WTC11 (cell line): ENCODE measurements around the gene CTCFL. TPM values are rescaled to one million over a fixed set of nuclear protein-coding genes. Genes with fewer than 3 reads are reported as not detected.

Experiments used
- ATAC-seq: fragments of 200-7000 bp; cut with Tn5 transposase; 2 replicates; pipeline ENCODE4 v1.10.0; 2021; ENCODE audit warnings: mild to moderate bottlenecking, moderate library complexity
- CTCF ChIA-PET: fragments of 300-600 bp; sonication (Branson Sonifier 250); formaldehyde crosslinking; loops from one replicate; lab custom pipeline; 2021; ENCODE audit warnings: antibody characterized with exemption; lab: Charles Lee
- POLR2A ChIA-PET: fragments of 350-600 bp; sonication (Branson Sonifier 250); formaldehyde crosslinking; loops from one replicate; lab custom pipeline; 2021; ENCODE audit warnings: antibody characterized with exemption; lab: Charles Lee
- DNase-seq: peaks from one replicate; pipeline ENCODE4 v3.0.0; 2021; ENCODE audit warnings: low spot score
- H3K27ac Mint-ChIP-seq: 2 replicates; pipeline ENCODE4 v1.8.0; 2021; ENCODE audit warnings: mixed read lengths
- H3K27me3 Mint-ChIP-seq: 2 replicates; pipeline ENCODE4 v1.8.0; 2021; ENCODE audit warnings: low read depth, mild to moderate bottlenecking, moderate library complexity, mixed read lengths
- H3K36me3 Mint-ChIP-seq: 2 replicates; pipeline ENCODE4 v1.8.0; 2021; ENCODE audit warnings: mixed read lengths
- H3K4me1 Mint-ChIP-seq: 2 replicates; pipeline ENCODE4 v1.8.0; 2022; ENCODE audit warnings: mixed read lengths
- H3K4me3 Mint-ChIP-seq: 2 replicates; pipeline ENCODE4 v1.8.0; 2021; ENCODE audit warnings: mild to moderate bottlenecking, moderate library complexity, mixed read lengths
- H3K9me3 Mint-ChIP-seq: 2 replicates; pipeline ENCODE4 v1.8.0; 2021; ENCODE audit warnings: mixed read lengths
- CBFB ChIP-seq: sonication (generic); formaldehyde crosslinking; IDR thresholded peaks from 2 replicates; pipeline ENCODE4 v1.8.1; 2022; ENCODE audit warnings: mild to moderate bottlenecking, low read depth, missing genetic modification reagents
- ELF4 ChIP-seq: sonication (generic); formaldehyde crosslinking; IDR thresholded peaks from 2 replicates; pipeline ENCODE4 v1.8.1; 2022; ENCODE audit warnings: low read depth, mild to moderate bottlenecking, moderate library complexity, missing genetic modification reagents
- FOXP4 ChIP-seq: sonication (generic); formaldehyde crosslinking; IDR thresholded peaks from 2 replicates; pipeline ENCODE4 v1.8.0; 2022; ENCODE audit warnings: mild to moderate bottlenecking, missing genetic modification reagents
- IRF2 ChIP-seq: sonication (generic); formaldehyde crosslinking; IDR thresholded peaks from 2 replicates; pipeline ENCODE4 v1.8.0; 2022; ENCODE audit warnings: low read depth, missing genetic modification reagents, borderline replicate concordance
- MXD4 ChIP-seq: fragments of 250-450 bp; sonication (Bioruptor Pico); IDR thresholded peaks from 2 replicates; pipeline ENCODE4 v1.8.0; 2021; ENCODE audit warnings: mild to moderate bottlenecking, moderate library complexity, borderline replicate concordance
- NFE2L1 ChIP-seq: sonication (generic); formaldehyde crosslinking; IDR thresholded peaks from 2 replicates; pipeline ENCODE4 v1.8.1; 2023; ENCODE audit warnings: missing genetic modification reagents
- NFYB ChIP-seq: sonication (generic); formaldehyde crosslinking; conservative IDR thresholded peaks from 2 replicates; pipeline ENCODE4 v1.8.0; 2022; ENCODE audit warnings: low read depth, missing genetic modification reagents
- OVOL2 ChIP-seq: fragments of 250-450 bp; sonication (Bioruptor Pico); IDR thresholded peaks from 2 replicates; pipeline ENCODE4 v1.9.0; 2021; ENCODE audit warnings: mild to moderate bottlenecking, borderline replicate concordance
- SMAD4 ChIP-seq: sonication (generic); formaldehyde crosslinking; IDR thresholded peaks from 2 replicates; pipeline ENCODE4 v1.8.0; 2022; ENCODE audit warnings: mild to moderate bottlenecking, missing genetic modification reagents
- SOX15 ChIP-seq: fragments of 250-450 bp; sonication (Bioruptor Pico); IDR thresholded peaks from 2 replicates; pipeline ENCODE4 v1.9.0; 2021; ENCODE audit warnings: mild to moderate bottlenecking
- STAT6 ChIP-seq: sonication (generic); formaldehyde crosslinking; conservative IDR thresholded peaks from 2 replicates; pipeline ENCODE4 v1.8.1; 2023; ENCODE audit warnings: mild to moderate bottlenecking, low read depth, missing genetic modification reagents, moderate library complexity
- TCF7 ChIP-seq: sonication (generic); formaldehyde crosslinking; IDR thresholded peaks from 2 replicates; pipeline ENCODE4 v1.8.0; 2022; ENCODE audit warnings: mild to moderate bottlenecking, low read depth, missing genetic modification reagents, moderate library complexity
- ZNF138 ChIP-seq: sonication (generic); formaldehyde crosslinking; conservative IDR thresholded peaks from 2 replicates; pipeline ENCODE4 v1.8.1; 2022; ENCODE audit warnings: mild to moderate bottlenecking, moderate library complexity, missing genetic modification reagents
- ZNF396 ChIP-seq: fragments of 250-450 bp; sonication (Bioruptor Pico); IDR thresholded peaks from 2 replicates; pipeline ENCODE4 v1.8.0; 2021; ENCODE audit warnings: mild to moderate bottlenecking, moderate library complexity, borderline replicate concordance
- ZNF512 ChIP-seq: sonication (generic); formaldehyde crosslinking; IDR thresholded peaks from 2 replicates; pipeline ENCODE4 v1.8.1; 2022; ENCODE audit warnings: missing genetic modification reagents, borderline replicate concordance
- total RNA-seq: library from RNA; stranded (reverse); gene quantifications from 3 replicates; pipeline ENCODE4 v1.2.3, GENCODE V29; 2021
- TF ChIP-seq, protein P1 (sequence below): sonication (generic); formaldehyde crosslinking; IDR thresholded peaks from 2 replicates; pipeline ENCODE4 v1.8.1; 2023; ENCODE audit warnings: mild to moderate bottlenecking, missing genetic modification reagents
- TF ChIP-seq, protein P2 (sequence below): sonication (generic); formaldehyde crosslinking; IDR thresholded peaks from 2 replicates; pipeline ENCODE4 v1.8.1; 2022; ENCODE audit warnings: low read depth, missing genetic modification reagents, borderline replicate concordance
- TF ChIP-seq, protein P3 (sequence below): sonication (generic); formaldehyde crosslinking; IDR thresholded peaks from 2 replicates; pipeline ENCODE4 v1.8.0; 2022; ENCODE audit warnings: mild to moderate bottlenecking, missing genetic modification reagents
- TF ChIP-seq, protein P4 (sequence below): sonication (generic); formaldehyde crosslinking; IDR thresholded peaks from 2 replicates; pipeline ENCODE4 v1.8.1; 2022; ENCODE audit warnings: mild to moderate bottlenecking, moderate library complexity, missing genetic modification reagents
- TF ChIP-seq, protein P5 (sequence below): sonication (generic); formaldehyde crosslinking; IDR thresholded peaks from 2 replicates; pipeline ENCODE4 v1.8.0; 2023; ENCODE audit warnings: missing genetic modification reagents

The CTCFL gene
- total RNA-seq, 1 experiment from 2014 or later = 0.70 TPM

GRCh38 chr20:57451795-57452661, 72.9 kb downstream of the CTCFL start (continued):
- TF ChIP-seq, protein P1, sequence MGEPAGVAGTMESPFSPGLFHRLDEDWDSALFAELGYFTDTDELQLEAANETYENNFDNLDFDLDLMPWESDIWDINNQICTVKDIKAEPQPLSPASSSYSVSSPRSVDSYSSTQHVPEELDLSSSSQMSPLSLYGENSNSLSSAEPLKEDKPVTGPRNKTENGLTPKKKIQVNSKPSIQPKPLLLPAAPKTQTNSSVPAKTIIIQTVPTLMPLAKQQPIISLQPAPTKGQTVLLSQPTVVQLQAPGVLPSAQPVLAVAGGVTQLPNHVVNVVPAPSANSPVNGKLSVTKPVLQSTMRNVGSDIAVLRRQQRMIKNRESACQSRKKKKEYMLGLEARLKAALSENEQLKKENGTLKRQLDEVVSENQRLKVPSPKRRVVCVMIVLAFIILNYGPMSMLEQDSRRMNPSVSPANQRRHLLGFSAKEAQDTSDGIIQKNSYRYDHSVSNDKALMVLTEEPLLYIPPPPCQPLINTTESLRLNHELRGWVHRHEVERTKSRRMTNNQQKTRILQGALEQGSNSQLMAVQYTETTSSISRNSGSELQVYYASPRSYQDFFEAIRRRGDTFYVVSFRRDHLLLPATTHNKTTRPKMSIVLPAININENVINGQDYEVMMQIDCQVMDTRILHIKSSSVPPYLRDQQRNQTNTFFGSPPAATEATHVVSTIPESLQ = no peak
- TF ChIP-seq ZNF138 (CRISPR knock-in tag) = no peak
- TF ChIP-seq, all 79 proteins: peak for 0

DNA sequence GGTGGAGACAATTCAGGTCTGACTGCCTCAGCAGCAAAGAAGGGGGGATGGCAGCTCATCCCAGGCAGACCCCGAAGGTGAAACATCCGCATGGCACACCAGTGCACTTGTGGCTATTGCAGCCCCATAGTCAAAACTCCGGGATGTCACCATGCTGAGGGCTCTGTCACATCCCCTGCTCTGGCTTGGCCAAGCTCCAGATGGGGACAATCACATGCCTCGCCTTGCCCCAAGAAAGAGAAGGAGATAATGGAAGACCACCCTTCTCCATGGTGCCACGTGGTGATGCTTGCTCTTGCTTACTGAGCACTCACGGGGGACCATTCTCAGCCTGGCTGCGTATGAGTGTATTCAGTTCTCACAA, 73.5 kb downstream of the CTCFL start:
- CTCF ChIA-PET = no interaction called here
- no peaks in the 10 kb centered on the region for H3K27me3 Mint-ChIP-seq
- POLR2A ChIA-PET = no interaction called here
- H3K27ac Mint-ChIP-seq = no peak overlapping the region
- no peak for ATAC-seq
- no peak for TF ChIP-seq NFYB (CRISPR knock-in tag)
- no peak for TF ChIP-seq SOX15
- TF ChIP-seq CBFB = no peak
- no peak for TF ChIP-seq ZNF512 (CRISPR knock-in tag)
- TF ChIP-seq FOXP4 (CRISPR knock-in tag) = no peak
- TF ChIP-seq SMAD4 = no peak
- TF ChIP-seq NFE2L1 (CRISPR knock-in tag) = no peak
- no peak for TF ChIP-seq STAT6 (CRISPR knock-in tag)
- TF ChIP-seq, protein P2, sequence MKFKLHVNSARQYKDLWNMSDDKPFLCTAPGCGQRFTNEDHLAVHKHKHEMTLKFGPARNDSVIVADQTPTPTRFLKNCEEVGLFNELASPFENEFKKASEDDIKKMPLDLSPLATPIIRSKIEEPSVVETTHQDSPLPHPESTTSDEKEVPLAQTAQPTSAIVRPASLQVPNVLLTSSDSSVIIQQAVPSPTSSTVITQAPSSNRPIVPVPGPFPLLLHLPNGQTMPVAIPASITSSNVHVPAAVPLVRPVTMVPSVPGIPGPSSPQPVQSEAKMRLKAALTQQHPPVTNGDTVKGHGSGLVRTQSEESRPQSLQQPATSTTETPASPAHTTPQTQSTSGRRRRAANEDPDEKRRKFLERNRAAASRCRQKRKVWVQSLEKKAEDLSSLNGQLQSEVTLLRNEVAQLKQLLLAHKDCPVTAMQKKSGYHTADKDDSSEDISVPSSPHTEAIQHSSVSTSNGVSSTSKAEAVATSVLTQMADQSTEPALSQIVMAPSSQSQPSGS (CRISPR knock-in tag) = no peak
- no peak for TF ChIP-seq ELF4 (CRISPR knock-in tag)
- TF ChIP-seq, protein P3, sequence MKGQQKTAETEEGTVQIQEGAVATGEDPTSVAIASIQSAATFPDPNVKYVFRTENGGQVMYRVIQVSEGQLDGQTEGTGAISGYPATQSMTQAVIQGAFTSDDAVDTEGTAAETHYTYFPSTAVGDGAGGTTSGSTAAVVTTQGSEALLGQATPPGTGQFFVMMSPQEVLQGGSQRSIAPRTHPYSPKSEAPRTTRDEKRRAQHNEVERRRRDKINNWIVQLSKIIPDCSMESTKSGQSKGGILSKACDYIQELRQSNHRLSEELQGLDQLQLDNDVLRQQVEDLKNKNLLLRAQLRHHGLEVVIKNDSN (CRISPR knock-in tag) = no peak
- TF ChIP-seq, protein P4, sequence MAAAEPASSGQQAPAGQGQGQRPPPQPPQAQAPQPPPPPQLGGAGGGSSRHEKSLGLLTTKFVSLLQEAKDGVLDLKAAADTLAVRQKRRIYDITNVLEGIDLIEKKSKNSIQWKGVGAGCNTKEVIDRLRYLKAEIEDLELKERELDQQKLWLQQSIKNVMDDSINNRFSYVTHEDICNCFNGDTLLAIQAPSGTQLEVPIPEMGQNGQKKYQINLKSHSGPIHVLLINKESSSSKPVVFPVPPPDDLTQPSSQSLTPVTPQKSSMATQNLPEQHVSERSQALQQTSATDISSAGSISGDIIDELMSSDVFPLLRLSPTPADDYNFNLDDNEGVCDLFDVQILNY (CRISPR knock-in tag) = no peak
- no peak for TF ChIP-seq MXD4 (CRISPR knock-in tag)
- TF ChIP-seq IRF2 (CRISPR knock-in tag) = no peak
- TF ChIP-seq TCF7 (CRISPR knock-in tag) = no peak
- no peak for TF ChIP-seq OVOL2 (CRISPR knock-in tag)
- TF ChIP-seq, protein P5, sequence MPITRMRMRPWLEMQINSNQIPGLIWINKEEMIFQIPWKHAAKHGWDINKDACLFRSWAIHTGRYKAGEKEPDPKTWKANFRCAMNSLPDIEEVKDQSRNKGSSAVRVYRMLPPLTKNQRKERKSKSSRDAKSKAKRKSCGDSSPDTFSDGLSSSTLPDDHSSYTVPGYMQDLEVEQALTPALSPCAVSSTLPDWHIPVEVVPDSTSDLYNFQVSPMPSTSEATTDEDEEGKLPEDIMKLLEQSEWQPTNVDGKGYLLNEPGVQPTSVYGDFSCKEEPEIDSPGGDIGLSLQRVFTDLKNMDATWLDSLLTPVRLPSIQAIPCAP = no peak
- TF ChIP-seq ZNF396 (CRISPR knock-in tag) = no peak
- TF ChIP-seq, all 79 proteins: peak for 0
- peaks cover 5% of the 10 kb centered on the region; the same call in 1 of the 2 replicates for H3K9me3 Mint-ChIP-seq
- DNase-seq = no peak
- no peaks in the 10 kb centered on the region for H3K36me3 Mint-ChIP-seq
- H3K4me3 Mint-ChIP-seq = no peak overlapping the region
- H3K4me1 Mint-ChIP-seq = peaks cover 11% of the 10 kb centered on the region
